Esophagus muscularis mucosa (tissue), 4 donors: ENCODE data around the gene CCDC92. TPM values are rescaled to one million over a fixed set of nuclear protein-coding genes. Genes with fewer than 3 reads are reported as not detected.

Experiments used
- DNase-seq: peaks from one replicate; pipeline ENCODE4 v3.0.0-alpha.2; 2017; ENCODE audit errors: extremely low spot score
- H3K27ac ChIP-seq, 4 donors: fragments of 200-600 bp; sonication (generic); replicated peaks in 1 of 4; 1 replicate in 3 of 4; 2 replicates in 1 of 4; pipeline ENCODE4 v1.5.1; 2016 to 2019; ENCODE audit warnings: mild to moderate bottlenecking in 1 of 4
- H3K27me3 ChIP-seq, 4 donors: fragments of 200-600 bp; sonication (generic); one replicate each; pipeline versions ENCODE4 v1.5.1 to v1.6.0; 2016 to 2019
- H3K36me3 ChIP-seq, 4 donors: fragments of 200-600 bp; sonication (generic); one replicate each; pipeline ENCODE4 v1.5.1; 2016 to 2019
- H3K4me1 ChIP-seq, 4 donors: fragments of 200-600 bp; sonication (generic); one replicate each; pipeline ENCODE4 v1.5.1; 2016 to 2019
- H3K4me3 ChIP-seq, 4 donors: fragments of 200-600 bp; sonication (generic); 1 replicate in 2 of 4; 2 replicates in 2 of 4; pipeline ENCODE4 v1.5.1; 2016 to 2019; ENCODE audit warnings: mild to moderate bottlenecking in 4 of 4, moderate library complexity in 1 of 4
- H3K9me3 ChIP-seq, 4 donors: fragments of 200-600 bp; sonication (generic); 1 replicate in 3 of 4; 2 replicates in 1 of 4; pipeline ENCODE4 v1.5.1; 2016 to 2019
- CTCF ChIP-seq, 3 experiments: fragments of 200-600 bp in 2 of 3; fragments of 450-650 bp in 1 of 3; sonication (generic) in 2 of 3; IDR thresholded peaks; one replicate each; pipeline ENCODE4 v1.5.1; 2017 to 2019; ENCODE audit warnings: antibody characterized with exemption in 3 of 3, mild to moderate bottlenecking in 2 of 3, moderate library complexity in 1 of 3
- EP300 ChIP-seq: sonication (generic); formaldehyde crosslinking; IDR thresholded peaks from one replicate; pipeline ENCODE4 v1.6.1; 2017; ENCODE audit warnings: antibody characterized with exemption
- POLR2A ChIP-seq: fragments of 450-650 bp; IDR thresholded peaks from one replicate; pipeline ENCODE4 v1.6.1; 2017; ENCODE audit warnings: antibody characterized with exemption, moderate library complexity, mild to moderate bottlenecking, low read depth
- POLR2AphosphoS5 ChIP-seq, 2 donors: sonication (generic); formaldehyde crosslinking; IDR thresholded peaks; one replicate each; pipeline ENCODE4 v1.6.1; 2017; ENCODE audit warnings: antibody characterized with exemption in 2 of 2
- WGBS: methylation state at CpG from one replicate; pipeline ENCODE4 v1.1.5; 2018; 5-methylcytosine and 5-hydroxymethylcytosine counted together
- intact Hi-C: fragments of 100-400 bp; cut with DNase I; formaldehyde crosslinking; loops from one replicate; pipeline ENCODE4 v1.15.1; 2023
- total RNA-seq, 4 donors: library from RNA; depleted of rRNA; stranded (reverse); fragments of >200 nt; gene quantifications; one replicate each; pipeline versions ENCODE4 v1.1.0 to v1.2.1, GENCODE V29; 2016

Gene CCDC92
- total RNA-seq, 4 donors from 2014 or later: 42.2 to 66.3 (median 54.1) TPM

- H3K9me3 ChIP-seq: no peaks in the 10 kb centered on the region
- 95% methylated on average over 2 of the region's 16 CpGs for WGBS
- no peak overlapping the region for H3K27ac ChIP-seq
- peaks cover 11 to 21% (median 17%) of the 10 kb centered on the region in 4 donors for H3K4me1 ChIP-seq
- no peak for TF ChIP-seq CTCF (IDR thresholded peaks at IDR 0.05)
- no peak for TF ChIP-seq POLR2A
- TF ChIP-seq EP300: no peak
- no peak for TF ChIP-seq POLR2AphosphoS5 (IDR thresholded peaks at IDR 0.05)
- intact Hi-C loops: no loop called here
- H3K27me3 ChIP-seq: no peaks in the 10 kb centered on the region
- peaks cover 40 to 76% (median 66%) of the 10 kb centered on the region in 4 donors for H3K36me3 ChIP-seq
- no peak for DNase-seq
- no peak overlapping the region for H3K4me3 ChIP-seq
Measured at GRCh38 chr12:123942911-123943648, 29.6 kb downstream of the CCDC92 start.

- no peaks in the 10 kb centered on the region for H3K9me3 ChIP-seq
- H3K27me3 ChIP-seq: no peaks in the 10 kb centered on the region
- no peak overlapping the region for H3K4me3 ChIP-seq
- intact Hi-C loops: no loop called here
- TF ChIP-seq CTCF (IDR thresholded peaks at IDR 0.05): no peak
- TF ChIP-seq EP300: no peak
- no peak for TF ChIP-seq POLR2AphosphoS5 (IDR thresholded peaks at IDR 0.05)
- no peak for TF ChIP-seq POLR2A
- H3K4me1 ChIP-seq: peaks cover 11 to 15% (median 14%) of the 10 kb centered on the region in 4 donors
- peaks cover 42 to 85% (median 72%) of the 10 kb centered on the region in 4 donors for H3K36me3 ChIP-seq
- WGBS: 90% methylated on average over 7 of the region's 10 CpGs
- no peak for DNase-seq
- no peak overlapping the region for H3K27ac ChIP-seq
Measured at GRCh38 chr12:123942238-123942653, 30.4 kb downstream of the CCDC92 start.

- TF ChIP-seq POLR2AphosphoS5 (IDR thresholded peaks at IDR 0.05) (no peak), POLR2A (no peak), CTCF (IDR thresholded peaks at IDR 0.05) (no peak), EP300 (no peak)
- no peak for DNase-seq
- 90% methylated on average over 13 of the region's 13 CpGs for WGBS
Measured at GRCh38 chr12:123941624-123942237, 30.9 kb downstream of the CCDC92 start.

GRCh38 chr12:123941000-123941399, 31.6 kb downstream of the CCDC92 start:
- Histone ChIP-seq H3K4me3 (no peak overlapping the region), H3K9me3 (no peaks in the 10 kb centered on the region), H3K27me3 (no peaks in the 10 kb centered on the region), H3K36me3 (peaks cover 54 to 97% (median 85%) of the 10 kb centered on the region in 4 donors), H3K4me1 (peaks cover 0 to 2% (median 1%) of the 10 kb centered on the region in 4 donors), H3K27ac (no peak overlapping the region)
- intact Hi-C loops: no loop called here
- 94% methylated on average over 4 of the region's 9 CpGs for WGBS
- DNase-seq: no peak
- TF ChIP-seq POLR2AphosphoS5 (IDR thresholded peaks at IDR 0.05) (no peak), EP300 (no peak), POLR2A (no peak), CTCF (IDR thresholded peaks at IDR 0.05) (no peak)

More at GRCh38 chr12:123941624-123942237, 30.9 kb downstream of the CCDC92 start:
- H3K27me3 ChIP-seq: no peaks in the 10 kb centered on the region
- peaks cover 47 to 90% (median 77%) of the 10 kb centered on the region in 4 donors for H3K36me3 ChIP-seq
- H3K9me3 ChIP-seq: no peaks in the 10 kb centered on the region
- H3K4me1 ChIP-seq: peaks cover 6 to 10% (median 8%) of the 10 kb centered on the region in 4 donors
- no peak overlapping the region for H3K4me3 ChIP-seq
- intact Hi-C loops: no loop called here
- H3K27ac ChIP-seq: no peak overlapping the region
